ENCODE data around the gene C1orf159. TPM values are rescaled to one million over a fixed set of nuclear protein-coding genes. Genes with fewer than 3 reads are reported as not detected.
A peak's percentile ranks its signal among the peaks of the same experiment; 100 is the strongest.

The C1orf159 gene
- total RNA-seq, 4 donors from 2014 or later, result 14.0 to 32.0 (median 22.7) TPM

GRCh38 chr1:1032424-1032823 lies 83.5 kb downstream of the C1orf159 start:
- H3K4me3 ChIP-seq, result peak overlapping the region; percentile 31 to 60 (median 52)

More at GRCh38 chr1:1032424-1032823, 83.5 kb downstream of the C1orf159 start:
- TF ChIP-seq CTCF (IDR thresholded peaks at IDR 0.05) (peak in 3 of 6 experiments; percentile 19 to 36 (median 35)), POLR2A (IDR thresholded peaks at IDR 0.05) (no peak)
- peak in 1 of 3 donors; percentile 66 for DNase-seq
- no peak overlapping the region for H3K27ac ChIP-seq
- no peaks in the 10 kb centered on the region for H3K9me3 ChIP-seq
- no peaks in the 10 kb centered on the region for H3K36me3 ChIP-seq
- H3K27me3 ChIP-seq, result peaks cover 0 to 19% of the 10 kb centered on the region in 2 donors
- H3K4me1 ChIP-seq, result peaks cover 0 to 32% (median 20%) of the 10 kb centered on the region in 4 donors

Other genes with a start within 250 kb of the C1orf159 start
- gene SAMD11, start 192.2 kb downstream of the C1orf159 start, total RNA-seq, result 1 to 10 TPM; 1.1 to 5.0 (median 2.2) TPM
- gene NOC2L, start 156.8 kb downstream of the C1orf159 start, total RNA-seq, result 10 to 100 TPM; 18.2 to 58.6 (median 39.9) TPM
- 10 to 100 TPM; 14.9 to 17.0 (median 15.8) TPM for gene KLHL17, start 155.5 kb downstream of the C1orf159 start, total RNA-seq
- under 1 TPM in 3 of 4 donors, not detected in 1; 0.40 to 0.83 (median 0.47) TPM for gene PLEKHN1, start 149.6 kb downstream of the C1orf159 start, total RNA-seq
- under 1 TPM in 1 of 4 donors, not detected in 3; 0.35 TPM for gene PERM1, start 134.0 kb downstream of the C1orf159 start, total RNA-seq
- 10 to 100 TPM in 2 of 4 donors, 1 to 10 TPM in 2; 3.9 to 12.4 (median 7.7) TPM for gene HES4, start 116.0 kb downstream of the C1orf159 start, total RNA-seq
- gene ISG15, start 102.6 kb downstream of the C1orf159 start, total RNA-seq, result 10 to 100 TPM; 17.0 to 91.6 (median 40.1) TPM
- gene AGRN, start 96.0 kb downstream of the C1orf159 start, total RNA-seq, result 100 to 1,000 TPM in 1 of 4 donors, 10 to 100 TPM in 3; 33.0 to 103 (median 41.4) TPM
- 1 to 10 TPM in 1 of 4 donors, not detected in 3; 1.3 TPM for gene RNF223, start 41.8 kb downstream of the C1orf159 start, total RNA-seq
- 1 to 10 TPM in 3 of 4 donors, not detected in 1; 1.6 to 3.6 (median 1.8) TPM for gene TTLL10, start 57.8 kb upstream of the C1orf159 start, total RNA-seq
- 10 to 100 TPM in 1 of 4 donors, 1 to 10 TPM in 1, under 1 TPM in 1, not detected in 1; 0.70 to 38.0 (median 3.2) TPM for gene TNFRSF18, start 90.5 kb upstream of the C1orf159 start, total RNA-seq
- 1 to 10 TPM in 3 of 4 donors, not detected in 1; 1.6 to 9.1 (median 2.8) TPM for gene TNFRSF4, start 98.1 kb upstream of the C1orf159 start, total RNA-seq
- gene SDF4, start 115.9 kb upstream of the C1orf159 start, total RNA-seq, result 100 to 1,000 TPM in 3 of 4 donors, 10 to 100 TPM in 1; 88.3 to 280 (median 177) TPM
- 10 to 100 TPM in 2 of 4 donors, 1 to 10 TPM in 2; 9.1 to 13.4 (median 10.6) TPM for gene B3GALT6, start 116.1 kb upstream of the C1orf159 start, total RNA-seq
- 10 to 100 TPM in 3 of 4 donors, not detected in 1; 23.3 to 58.0 (median 44.2) TPM for gene C1QTNF12, start 130.6 kb upstream of the C1orf159 start, total RNA-seq
- 10 to 100 TPM; 25.6 to 64.2 (median 55.3) TPM for gene UBE2J2, start 157.8 kb upstream of the C1orf159 start, total RNA-seq
- 10 to 100 TPM in 3 of 4 donors, not detected in 1; 10.9 to 21.6 (median 16.9) TPM for gene SCNN1D, start 164.3 kb upstream of the C1orf159 start, total RNA-seq
- gene ACAP3, start 191.8 kb upstream of the C1orf159 start, total RNA-seq, result 100 to 1,000 TPM in 2 of 4 donors, 10 to 100 TPM in 2; 78.1 to 156 (median 110) TPM
- 10 to 100 TPM; 12.4 to 38.9 (median 24.4) TPM for gene PUSL1, start 192.5 kb upstream of the C1orf159 start, total RNA-seq
- gene INTS11, start 208.6 kb upstream of the C1orf159 start, total RNA-seq, result 100 to 1,000 TPM; 146 to 359 (median 273) TPM
- 10 to 100 TPM; 10.7 to 94.0 (median 84.6) TPM for gene CPTP, start 208.7 kb upstream of the C1orf159 start, total RNA-seq
- gene TAS1R3, start 215.2 kb upstream of the C1orf159 start, total RNA-seq, result 1 to 10 TPM; 2.1 to 5.8 (median 3.0) TPM
- 100 to 1,000 TPM in 3 of 4 donors, 10 to 100 TPM in 1; 76.0 to 196 (median 164) TPM for gene DVL1, start 233.3 kb upstream of the C1orf159 start, total RNA-seq
- gene MXRA8, start 242.5 kb upstream of the C1orf159 start, total RNA-seq, result 10 to 100 TPM; 11.7 to 56.1 (median 35.6) TPM